ENCODE data around the gene TRIM62. TPM values are rescaled to one million over a fixed set of nuclear protein-coding genes. Genes with fewer than 3 reads are reported as not detected.

Gene TRIM62
- polyA plus RNA-seq, 1 donor (not counting 4 experiments of a cell fraction or from before 2014, with no cell fraction given), result 2.0 TPM

DNA sequence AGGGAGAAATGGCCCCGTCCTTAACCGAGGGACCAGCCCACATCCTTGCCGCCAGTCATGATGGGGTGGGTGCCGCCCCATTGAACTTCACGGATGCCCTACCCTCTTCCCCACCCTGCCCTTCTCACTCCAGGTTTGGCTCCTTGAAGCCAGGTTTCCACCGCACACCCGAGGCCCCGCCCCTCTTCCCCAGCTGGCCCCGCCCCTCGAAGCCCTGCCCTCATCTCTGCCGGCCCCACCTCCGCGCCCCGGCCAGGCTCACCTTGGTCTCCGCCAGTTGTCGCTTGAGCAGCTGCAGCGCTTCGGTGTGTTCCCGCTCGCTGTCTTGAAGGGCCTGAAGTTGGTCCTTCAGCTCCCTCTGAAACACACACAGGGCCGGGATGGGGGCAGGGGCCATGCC is 16.6 kb downstream of the TRIM62 start:
- H3K9me1 ChIP-seq (ENCODE audit: control insufficient read depth, extremely low read depth, insufficient read depth, low read length), result no peaks in the 10 kb centered on the region
- FAIRE-seq (no peak), DNase-seq (ENCODE audit: low read depth, low spot score) (no peak)
- H3K4me2 ChIP-seq (ENCODE audit: control insufficient read depth, extremely low read depth, insufficient read depth, low read depth, low read length), result no peak overlapping the region
- H2AFZ ChIP-seq (ENCODE audit: control insufficient read depth, low read length), result no peak overlapping the region
- peaks cover 10% of the 10 kb centered on the region for H3K4me1 ChIP-seq (ENCODE audit: control insufficient read depth, extremely low read depth, insufficient read depth, low read length)
- peaks cover 3 to 11% of the 10 kb centered on the region in 2 experiments for H3K36me3 ChIP-seq (ENCODE audit: control insufficient read depth in 2 of 2, extremely low read depth in 1 of 2, insufficient read depth in 2 of 2, low read length in 2 of 2)
- no peak overlapping the region for H3K9ac ChIP-seq (ENCODE audit: control insufficient read depth, extremely low read depth, insufficient read depth, low read length)
- no peaks in the 10 kb centered on the region for H3K9me3 ChIP-seq (ENCODE audit: control insufficient read depth, low read depth, low read length)
- no peaks in the 10 kb centered on the region for H3K27me3 ChIP-seq (ENCODE audit: control insufficient read depth, extremely low read depth, insufficient read depth, low read length)
- H3K4me3 ChIP-seq (ENCODE audit: control insufficient read depth in 2 of 3, extremely low read depth in 1 of 3, insufficient read depth in 2 of 3, low read depth in 1 of 3, low read length in 3 of 3), result no peak overlapping the region
- TF ChIP-seq, protein P1, sequence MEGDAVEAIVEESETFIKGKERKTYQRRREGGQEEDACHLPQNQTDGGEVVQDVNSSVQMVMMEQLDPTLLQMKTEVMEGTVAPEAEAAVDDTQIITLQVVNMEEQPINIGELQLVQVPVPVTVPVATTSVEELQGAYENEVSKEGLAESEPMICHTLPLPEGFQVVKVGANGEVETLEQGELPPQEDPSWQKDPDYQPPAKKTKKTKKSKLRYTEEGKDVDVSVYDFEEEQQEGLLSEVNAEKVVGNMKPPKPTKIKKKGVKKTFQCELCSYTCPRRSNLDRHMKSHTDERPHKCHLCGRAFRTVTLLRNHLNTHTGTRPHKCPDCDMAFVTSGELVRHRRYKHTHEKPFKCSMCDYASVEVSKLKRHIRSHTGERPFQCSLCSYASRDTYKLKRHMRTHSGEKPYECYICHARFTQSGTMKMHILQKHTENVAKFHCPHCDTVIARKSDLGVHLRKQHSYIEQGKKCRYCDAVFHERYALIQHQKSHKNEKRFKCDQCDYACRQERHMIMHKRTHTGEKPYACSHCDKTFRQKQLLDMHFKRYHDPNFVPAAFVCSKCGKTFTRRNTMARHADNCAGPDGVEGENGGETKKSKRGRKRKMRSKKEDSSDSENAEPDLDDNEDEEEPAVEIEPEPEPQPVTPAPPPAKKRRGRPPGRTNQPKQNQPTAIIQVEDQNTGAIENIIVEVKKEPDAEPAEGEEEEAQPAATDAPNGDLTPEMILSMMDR (optimal IDR thresholded peaks at IDR 0.05 in 1 of 3, IDR thresholded peaks at IDR 0.05 in 1 of 3, conservative IDR thresholded peaks at IDR 0.05 in 1 of 3; ENCODE audit: extremely low read depth in 1 of 3, insufficient read depth in 2 of 3, low read length in 3 of 3), result no peak
- no peak for TF ChIP-seq EZH2 (IDR thresholded peaks at IDR 0.05; ENCODE audit: low read length)
- H3K27ac ChIP-seq (ENCODE audit: control insufficient read depth, insufficient read depth, low read length), result no peak overlapping the region
- no peaks in the 10 kb centered on the region for H3K79me2 ChIP-seq (ENCODE audit: control insufficient read depth, insufficient read depth, low read length)
- dilution Hi-C loops (cut with MboI; ENCODE audit: extremely low pct_ligation_motif_present, low sequenced_read_pairs), result no loop called here
- no peaks in the 10 kb centered on the region for H4K20me1 ChIP-seq (ENCODE audit: control insufficient read depth, extremely low read depth, insufficient read depth, low read length)

DNA sequence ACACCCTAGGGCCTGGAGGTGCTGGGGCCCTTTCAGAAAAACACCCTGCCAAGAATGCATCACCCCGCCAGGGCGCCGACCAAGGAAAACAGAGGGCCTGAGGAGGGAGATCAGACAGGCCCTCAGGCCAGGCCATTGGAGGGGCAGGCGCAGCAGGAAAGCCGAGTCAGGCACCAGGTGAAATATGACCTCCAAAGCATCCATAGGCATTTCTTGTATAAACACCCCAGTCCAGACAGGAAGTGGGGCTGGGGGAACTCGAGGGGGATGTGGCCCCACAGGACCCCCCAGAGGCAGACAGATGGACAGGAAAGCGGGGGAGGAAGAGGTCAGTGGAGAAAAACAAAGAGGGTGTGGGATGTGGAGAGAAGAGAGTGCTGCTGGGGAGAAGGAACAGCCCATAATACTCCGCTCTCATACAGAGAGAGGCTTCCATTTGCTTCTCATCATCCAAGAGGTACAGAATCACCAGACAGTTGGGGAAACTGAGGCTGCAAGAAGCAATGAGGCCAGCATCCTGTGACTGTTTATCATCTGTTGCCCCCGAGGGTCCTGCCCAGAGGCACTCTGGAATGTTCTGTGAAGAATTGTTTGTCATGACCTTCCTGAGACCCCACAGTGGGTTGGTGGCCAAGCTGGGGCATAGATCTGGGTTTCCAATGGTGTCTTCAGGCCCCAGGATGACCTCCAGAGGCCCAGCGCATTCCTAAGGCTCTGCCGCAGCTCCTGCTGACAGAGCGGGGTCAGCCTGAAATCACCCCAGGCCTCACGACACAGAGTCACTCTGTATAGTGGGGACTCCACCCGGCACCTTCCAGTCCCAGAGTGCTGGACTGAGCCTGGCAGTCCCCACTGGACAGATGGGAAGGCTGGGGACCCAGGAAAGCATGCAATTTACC is 18.0 kb downstream of the TRIM62 start:
- H4K20me1 ChIP-seq (ENCODE audit: control insufficient read depth, extremely low read depth, insufficient read depth, low read length), result no peaks in the 10 kb centered on the region
- dilution Hi-C loops (cut with MboI; ENCODE audit: extremely low pct_ligation_motif_present, low sequenced_read_pairs), result no loop called here
- peaks cover 10% of the 10 kb centered on the region for H3K4me1 ChIP-seq (ENCODE audit: control insufficient read depth, extremely low read depth, insufficient read depth, low read length)
- H3K36me3 ChIP-seq (ENCODE audit: control insufficient read depth in 2 of 2, extremely low read depth in 1 of 2, insufficient read depth in 2 of 2, low read length in 2 of 2), result peaks cover 3 to 14% of the 10 kb centered on the region in 2 experiments
- no peaks in the 10 kb centered on the region for H3K79me2 ChIP-seq (ENCODE audit: control insufficient read depth, insufficient read depth, low read length)
- no peaks in the 10 kb centered on the region for H3K27me3 ChIP-seq (ENCODE audit: control insufficient read depth, extremely low read depth, insufficient read depth, low read length)
- H3K9ac ChIP-seq (ENCODE audit: control insufficient read depth, extremely low read depth, insufficient read depth, low read length), result no peak overlapping the region
- FAIRE-seq (no peak), DNase-seq (ENCODE audit: low read depth, low spot score) (no peak)
- no peak overlapping the region for H3K27ac ChIP-seq (ENCODE audit: control insufficient read depth, insufficient read depth, low read length)
- no peak overlapping the region for H3K4me3 ChIP-seq (ENCODE audit: control insufficient read depth in 2 of 3, extremely low read depth in 1 of 3, insufficient read depth in 2 of 3, low read depth in 1 of 3, low read length in 3 of 3)
- H3K4me2 ChIP-seq (ENCODE audit: control insufficient read depth, extremely low read depth, insufficient read depth, low read depth, low read length), result no peak overlapping the region
- TF ChIP-seq EZH2 (IDR thresholded peaks at IDR 0.05; ENCODE audit: low read length), result no peak
- TF ChIP-seq, protein P1 (optimal IDR thresholded peaks at IDR 0.05 in 1 of 3, IDR thresholded peaks at IDR 0.05 in 1 of 3, conservative IDR thresholded peaks at IDR 0.05 in 1 of 3; ENCODE audit: extremely low read depth in 1 of 3, insufficient read depth in 2 of 3, low read length in 3 of 3), result no peak
- no peak overlapping the region for H2AFZ ChIP-seq (ENCODE audit: control insufficient read depth, low read length)
- H3K9me3 ChIP-seq (ENCODE audit: control insufficient read depth, low read depth, low read length), result no peaks in the 10 kb centered on the region
- H3K9me1 ChIP-seq (ENCODE audit: control insufficient read depth, extremely low read depth, insufficient read depth, low read length), result no peaks in the 10 kb centered on the region
